Astrocyte of the spinal cord (primary cell): ENCODE data around the gene PAK1.

Experiments used
- DNase-seq: peaks from one replicate; pipeline ENCODE4 v3.0.0; 2011; ENCODE audit warnings: low read depth, low spot score
- H3K4me3 ChIP-seq: 2 replicates; pipeline ENCODE4 v1.5.1; 2011; ENCODE audit warnings: low read depth, mild to moderate bottlenecking, low read length, moderate library complexity
- CTCF ChIP-seq: IDR thresholded peaks from 2 replicates; pipeline ENCODE4 v1.5.1; 2012; ENCODE audit warnings: low read depth, mild to moderate bottlenecking, low read length, inconsistent platforms
- in situ Hi-C: cut with HindIII; loops from 2 replicates; pipeline ENCODE4 v1.10.0; 2017; ENCODE audit warnings: low sequenced_read_pairs

The PAK1 gene

GRCh38 chr11:77345621-77346020 is 128.3 kb downstream of the PAK1 start:
- peak; percentile 3 for TF ChIP-seq CTCF
- H3K4me3 ChIP-seq = no peak overlapping the region
- in situ Hi-C loops = no loop called here
- peak; percentile 89 for DNase-seq

DNA sequence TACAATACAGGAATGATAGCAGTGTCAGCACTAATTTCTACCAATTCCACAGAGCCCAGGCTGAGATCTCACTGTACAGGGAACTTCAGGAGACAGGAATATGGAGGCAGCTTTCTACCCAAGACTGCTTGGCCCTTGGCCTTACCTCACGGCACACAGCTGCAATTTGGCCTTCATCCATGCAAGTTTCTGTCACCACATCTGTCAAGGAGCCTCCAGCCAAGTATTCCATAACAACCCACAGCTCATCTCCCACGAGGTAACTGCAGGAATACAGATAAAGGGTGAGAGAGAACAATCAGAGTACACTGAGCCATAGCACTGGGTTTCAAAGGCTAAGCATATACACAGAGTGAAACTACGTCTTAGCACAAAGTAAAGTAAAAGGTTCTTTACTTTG is 133.4 kb downstream of the PAK1 start:
- no peak for TF ChIP-seq CTCF
- in situ Hi-C loops = no loop called here
- no peak for DNase-seq
- no peak overlapping the region for H3K4me3 ChIP-seq

DNA sequence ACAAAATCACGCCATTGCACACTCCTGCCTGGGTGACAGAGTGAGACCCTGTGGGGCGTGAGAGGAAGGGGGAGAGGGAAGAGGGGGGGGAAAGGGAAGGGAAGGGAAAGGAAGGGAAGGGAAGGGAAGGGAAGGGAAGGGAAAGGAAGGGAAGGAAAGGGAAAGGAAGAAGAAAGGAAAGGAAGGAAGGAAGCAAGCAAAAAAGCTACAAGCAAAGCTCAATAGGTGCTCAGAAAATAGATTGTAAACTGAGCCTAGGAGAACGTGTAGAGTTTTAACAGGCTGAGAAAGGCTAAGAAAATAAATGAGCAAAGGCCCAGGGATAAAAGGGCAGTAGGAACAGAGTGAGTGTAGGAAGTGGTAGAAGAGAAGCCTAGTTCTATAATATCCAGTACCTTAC is 141.6 kb downstream of the PAK1 start:
- no peak for TF ChIP-seq CTCF
- in situ Hi-C loops = no loop called here
- DNase-seq = no peak
- H3K4me3 ChIP-seq = no peak overlapping the region

- TF ChIP-seq CTCF = no peak
- no peak overlapping the region for H3K4me3 ChIP-seq
- in situ Hi-C loops = no loop called here
- no peak for DNase-seq
These were observed 148.7 kb downstream of the PAK1 start for GRCh38 chr11:77325159-77325558.

DNA sequence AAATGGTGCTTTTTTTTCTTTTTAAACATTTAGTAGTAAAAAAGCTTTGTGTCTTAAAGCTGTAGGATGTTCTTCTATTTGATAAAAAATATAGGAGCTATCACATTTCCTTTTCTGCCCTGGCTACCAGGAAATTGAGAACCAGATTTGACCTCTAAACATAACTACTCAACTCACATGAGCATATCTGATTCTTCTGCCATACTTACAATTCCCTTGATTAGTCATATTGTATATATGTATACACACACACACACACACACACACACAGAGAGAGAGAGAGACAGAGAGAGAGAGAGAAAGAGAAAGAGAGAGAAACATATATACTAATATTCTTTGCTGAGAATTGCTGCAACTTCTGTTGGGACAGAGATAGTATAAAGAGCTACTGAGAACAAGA is 149.4 kb downstream of the PAK1 start:
- TF ChIP-seq CTCF = no peak
- in situ Hi-C loops = no loop called here
- no peak overlapping the region for H3K4me3 ChIP-seq
- DNase-seq = no peak

DNA sequence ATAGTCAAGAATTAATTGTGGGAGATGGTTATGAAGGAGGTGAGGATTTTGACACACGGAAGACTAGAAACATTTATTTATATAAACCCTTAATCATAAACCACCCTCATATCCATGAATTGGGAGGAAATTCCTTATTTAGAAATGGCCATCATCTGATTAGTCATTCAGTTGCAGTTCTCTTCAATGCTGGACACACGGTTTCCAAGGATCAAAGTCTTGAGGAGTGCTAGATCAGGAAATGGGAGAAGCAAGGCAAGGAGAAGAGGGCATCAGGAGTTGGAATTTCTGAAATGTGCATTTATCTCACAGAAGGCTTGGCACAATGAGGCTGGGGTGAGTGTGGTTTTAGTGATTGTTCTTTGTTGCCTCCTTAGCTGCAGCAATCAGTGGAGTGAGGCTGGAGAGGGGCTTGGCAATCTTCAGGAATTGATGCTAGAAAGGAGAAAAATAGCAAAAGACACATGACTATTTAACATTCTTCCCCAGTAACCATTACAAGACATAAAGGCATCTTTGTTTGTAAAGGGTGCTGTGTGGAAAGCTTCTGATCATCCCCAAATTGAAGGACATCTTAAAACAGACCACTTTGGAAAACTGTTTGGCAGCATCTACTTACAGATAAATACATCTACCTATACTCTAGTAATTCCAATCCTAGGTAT is 150.8 kb downstream of the PAK1 start:
- TF ChIP-seq CTCF = no peak
- peak; percentile 55 for DNase-seq
- no peak overlapping the region for H3K4me3 ChIP-seq
- in situ Hi-C loops = no loop called here
